GM10847 (cell line): ENCODE measurements around the gene RASA2.

Experiments
- POLR2A ChIP-seq: IDR thresholded peaks from 2 replicates; pipeline ENCODE4 v1.6.1; 2011; ENCODE audit not compliant: insufficient read length; ENCODE audit errors: extremely low read depth

The RASA2 gene

GRCh38 chr3:141452045-141452444 lies 34.8 kb upstream of the RASA2 start:
- no peak for TF ChIP-seq POLR2A

- TF ChIP-seq POLR2A, result no peak
These were observed 34.1 kb upstream of the RASA2 start for GRCh38 chr3:141452773-141453172.

- TF ChIP-seq POLR2A, result no peak
These were observed 32.8 kb upstream of the RASA2 start for GRCh38 chr3:141454054-141454453.

GRCh38 chr3:141454906-141455602 lies 31.8 kb upstream of the RASA2 start:
- TF ChIP-seq POLR2A, result no peak

GRCh38 chr3:141455603-141456300 lies 31.1 kb upstream of the RASA2 start:
- no peak for TF ChIP-seq POLR2A

GRCh38 chr3:141456301-141456625 lies 30.6 kb upstream of the RASA2 start:
- no peak for TF ChIP-seq POLR2A

- TF ChIP-seq POLR2A, result no peak
These were observed 29.1 kb upstream of the RASA2 start for GRCh38 chr3:141457624-141458236.

GRCh38 chr3:141459008-141459407 lies 27.8 kb upstream of the RASA2 start:
- TF ChIP-seq POLR2A, result no peak

- TF ChIP-seq POLR2A, result no peak
These were observed 26.6 kb upstream of the RASA2 start for GRCh38 chr3:141460097-141460704.

GRCh38 chr3:141462176-141462859 lies 24.5 kb upstream of the RASA2 start:
- no peak for TF ChIP-seq POLR2A

GRCh38 chr3:141465221-141465620 lies 21.6 kb upstream of the RASA2 start:
- no peak for TF ChIP-seq POLR2A

GRCh38 chr3:141466633-141467169 lies 20.1 kb upstream of the RASA2 start:
- no peak for TF ChIP-seq POLR2A

- no peak for TF ChIP-seq POLR2A
These were observed 17.1 kb upstream of the RASA2 start for GRCh38 chr3:141469720-141470119.

- no peak for TF ChIP-seq POLR2A
These were observed 15.7 kb upstream of the RASA2 start for GRCh38 chr3:141471160-141471559.

GRCh38 chr3:141476033-141476432 lies 10.8 kb upstream of the RASA2 start:
- no peak for TF ChIP-seq POLR2A
